Erythroblast (primary cell): ENCODE results near the gene NUFIP2.

Experiments
- GATA1 ChIP-seq: IDR thresholded peaks from 2 replicates; pipeline ENCODE4 v1.6.1; 2011; ENCODE audit warnings: low read depth, mild to moderate bottlenecking, control low read depth, low read length, moderate library complexity
- POLR2A ChIP-seq: IDR thresholded peaks from 2 replicates; pipeline ENCODE4 v1.6.1; 2011; ENCODE audit warnings: mild to moderate bottlenecking, low read length

DNA sequence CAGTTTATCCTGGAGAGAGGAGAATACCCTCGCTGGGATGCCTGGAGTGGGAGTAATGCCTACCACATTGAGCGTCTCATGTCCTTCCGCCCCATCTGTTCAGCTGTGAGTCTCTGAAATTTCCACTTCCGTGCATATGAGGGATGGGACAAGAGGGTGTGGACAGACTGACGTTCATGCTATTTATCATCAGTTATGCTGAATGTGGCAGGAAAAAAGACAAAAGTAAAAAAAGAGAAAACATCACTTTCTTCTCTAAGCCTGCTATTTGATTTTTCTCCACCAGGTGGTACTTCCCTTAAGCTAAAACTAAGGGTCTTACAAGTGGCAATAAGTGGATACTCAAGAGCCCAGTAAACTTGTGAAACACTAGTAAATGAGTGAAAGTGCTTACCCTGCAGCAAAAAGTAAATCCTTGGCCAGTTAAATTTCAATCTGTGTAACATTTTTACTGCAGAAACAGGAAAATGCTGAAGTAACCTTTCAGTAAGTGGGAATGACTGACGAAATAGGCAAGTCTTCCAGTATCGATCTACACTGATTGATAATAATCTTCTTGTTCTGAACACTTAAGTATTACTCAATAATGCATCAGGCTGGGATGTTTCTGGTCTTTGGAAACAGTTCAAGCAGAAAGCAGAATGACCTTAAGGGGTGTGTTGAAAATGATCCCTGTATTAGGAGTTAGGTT is 41.7 kb downstream of the NUFIP2 start:
- TF ChIP-seq POLR2A, result no peak
- TF ChIP-seq GATA1, result no peak
